Left lung (tissue), 10 donors: ENCODE data around the gene NR3C2. TPM values are rescaled to one million over a fixed set of nuclear protein-coding genes. Genes with fewer than 3 reads are reported as not detected.
A peak's percentile ranks its signal among the peaks of the same experiment; 100 is the strongest.

Experiments used
- ATAC-seq: fragments of 200-7000 bp; cut with Tn5 transposase; one replicate; pipeline ENCODE4 v1.9.1; 2020; ENCODE audit warnings: moderate library complexity
- DNase-seq, 4 donors: peaks; one replicate each; pipeline ENCODE4 v3.0.0-alpha.2; 2013 to 2020
- H3K27ac ChIP-seq, 2 donors: fragments of 200-600 bp; sonication (generic) in 1 of 2; one replicate each; pipeline versions ENCODE4 v1.5.0 to v1.8.0; 2020 to 2021
- H3K27me3 ChIP-seq, 2 donors: fragments of 200-600 bp; sonication (generic) in 1 of 2; one replicate each; pipeline versions ENCODE4 v1.5.0 to v1.8.0; 2020 to 2021
- H3K36me3 ChIP-seq, 2 donors: fragments of 200-600 bp; sonication (generic) in 1 of 2; one replicate each; pipeline versions ENCODE4 v1.5.0 to v1.8.0; 2020 to 2021
- H3K4me1 ChIP-seq, 2 donors: fragments of 200-600 bp; one replicate each; pipeline ENCODE4 v1.8.0; 2021
- H3K4me3 ChIP-seq, 2 donors: fragments of 200-600 bp; sonication (generic) in 1 of 2; one replicate each; pipeline versions ENCODE4 v1.5.0 to v1.8.0; 2020 to 2021; ENCODE audit warnings: mild to moderate bottlenecking in 1 of 2
- H3K9me3 ChIP-seq, 2 donors: fragments of 200-600 bp; sonication (generic) in 1 of 2; one replicate each; pipeline versions ENCODE4 v1.5.0 to v1.8.0; 2020 to 2021
- CTCF ChIP-seq, 2 donors: fragments of 200-600 bp; sonication (generic) in 1 of 2; IDR thresholded peaks; one replicate each; pipeline versions ENCODE4 v1.5.0 to v1.8.0; 2021; ENCODE audit warnings: antibody characterized with exemption in 2 of 2
- intact Hi-C, 2 donors: fragments of 100-400 bp; cut with DNase I; formaldehyde crosslinking; loops; one replicate each; pipeline versions ENCODE4 v1.11.2 to v1.14.2; 2022
- polyA plus RNA-seq, 6 donors: library from polyadenylated mRNA; unstranded; fragments of 120-200 nt; gene quantifications; one replicate each; pipeline ENCODE4 v1.2.1, GENCODE V29; 2013; ENCODE audit not compliant: insufficient read length in 6 of 6
- total RNA-seq, 2 donors: library from RNA; stranded (reverse); fragmentation: NEBNext Ultra II Directional; extraction: Animal tissue kit (Norgen Biotek cat#: 25700); gene quantifications; one replicate each; pipeline ENCODE4 v1.2.1, GENCODE V29; 2021
- donor health status: DM: no; HTN: yes; CAD: no.
- donor health status: DM: no; HTN: no; CAD: no.

NR3C2 gene
- total and polyA plus RNA-seq, 8 donors, result 13.1 to 25.0 (median 17.0) TPM

GRCh38 chr4:148438047-148438446 is 4.2 kb downstream of the NR3C2 start:
- intact Hi-C loops, result no loop called here
- H3K4me1 ChIP-seq, result peaks cover 0 to 11% of the 10 kb centered on the region in 2 donors

GRCh38 chr4:148437439-148437838 is 4.8 kb downstream of the NR3C2 start:
- TF ChIP-seq CTCF (IDR thresholded peaks at IDR 0.05), result no peak
- no peak for ATAC-seq
- no peaks in the 10 kb centered on the region for H3K36me3 ChIP-seq
- H3K27ac ChIP-seq, result peak overlapping the region in 1 of 2 donors; percentile 68
- intact Hi-C loops, result no loop called here
- no peak overlapping the region for H3K4me3 ChIP-seq
- no peaks in the 10 kb centered on the region for H3K9me3 ChIP-seq
- peaks cover 0 to 23% of the 10 kb centered on the region in 2 donors for H3K27me3 ChIP-seq
- H3K4me1 ChIP-seq, result peaks cover 0 to 17% of the 10 kb centered on the region in 2 donors
- DNase-seq, result no peak

More at GRCh38 chr4:148438047-148438446, 4.2 kb downstream of the NR3C2 start:
- no peak overlapping the region for H3K27ac ChIP-seq
- no peaks in the 10 kb centered on the region for H3K36me3 ChIP-seq
- H3K9me3 ChIP-seq, result no peaks in the 10 kb centered on the region
- no peak for TF ChIP-seq CTCF (IDR thresholded peaks at IDR 0.05)
- DNase-seq, result no peak
- no peak overlapping the region for H3K4me3 ChIP-seq
- peaks cover 0 to 29% of the 10 kb centered on the region in 2 donors for H3K27me3 ChIP-seq
- ATAC-seq, result no peak

- H3K4me1 ChIP-seq, result peaks cover 0 to 20% of the 10 kb centered on the region in 2 donors
- peaks cover 0 to 14% of the 10 kb centered on the region in 2 donors for H3K27me3 ChIP-seq
- intact Hi-C loops, result no loop called here
- H3K4me3 ChIP-seq, result no peak overlapping the region
- no peaks in the 10 kb centered on the region for H3K9me3 ChIP-seq
- ATAC-seq, result no peak
- H3K36me3 ChIP-seq, result no peaks in the 10 kb centered on the region
- TF ChIP-seq CTCF (IDR thresholded peaks at IDR 0.05), result no peak
- peak overlapping the region in 1 of 2 donors; percentile 68 for H3K27ac ChIP-seq
- DNase-seq, result no peak
Measured at GRCh38 chr4:148436512-148436911, 5.7 kb downstream of the NR3C2 start.

GRCh38 chr4:148435654-148436406 is 6.4 kb downstream of the NR3C2 start:
- DNase-seq, result no peak
- no peak for ATAC-seq
- no peaks in the 10 kb centered on the region for H3K9me3 ChIP-seq
- H3K36me3 ChIP-seq, result no peaks in the 10 kb centered on the region
- H3K4me1 ChIP-seq, result peaks cover 0 to 24% of the 10 kb centered on the region in 2 donors
- peaks cover 0 to 7% of the 10 kb centered on the region in 2 donors for H3K27me3 ChIP-seq
- no peak for TF ChIP-seq CTCF (IDR thresholded peaks at IDR 0.05)
- intact Hi-C loops, result no loop called here
- H3K4me3 ChIP-seq, result no peak overlapping the region
- H3K27ac ChIP-seq, result peak overlapping the region in 1 of 2 donors; percentile 68

- Histone ChIP-seq H3K4me1 (peaks cover 0 to 21% of the 10 kb centered on the region in 2 donors), H3K9me3 (no peaks in the 10 kb centered on the region), H3K27me3 (no peaks in the 10 kb centered on the region), H3K4me3 (no peak overlapping the region), H3K27ac (no peak overlapping the region), H3K36me3 (no peaks in the 10 kb centered on the region)
- ATAC-seq (no peak), DNase-seq (no peak)
- no peak for TF ChIP-seq CTCF (IDR thresholded peaks at IDR 0.05)
- intact Hi-C loops, result no loop called here
Measured at GRCh38 chr4:148434075-148434773, 8.0 kb downstream of the NR3C2 start.
